Activated T-cell treated with anti-CD3 and anti-CD28 coated beads for 4 hours (primary cell): ENCODE data around the gene MAP2K6.

Experiments
- DNase-seq: peaks from one replicate; pipeline ENCODE4 v3.0.0-alpha.2; 2020

Gene MAP2K6

GRCh38 chr17:69588316-69588715, 173.8 kb downstream of the MAP2K6 start:
- no peak for DNase-seq

GRCh38 chr17:69588827-69589239, 174.3 kb downstream of the MAP2K6 start:
- no peak for DNase-seq

- no peak for DNase-seq
Observed at GRCh38 chr17:69590671-69591070, 176.2 kb downstream of the MAP2K6 start.

- DNase-seq: no peak
Observed at GRCh38 chr17:69592692-69593350, 178.3 kb downstream of the MAP2K6 start.

GRCh38 chr17:69593351-69593715, 178.8 kb downstream of the MAP2K6 start:
- no peak for DNase-seq

- DNase-seq: no peak
Observed at GRCh38 chr17:69593716-69594115, 179.2 kb downstream of the MAP2K6 start.

GRCh38 chr17:69594641-69595040, 180.1 kb downstream of the MAP2K6 start:
- no peak for DNase-seq

- no peak for DNase-seq
Observed at GRCh38 chr17:69596141-69596540, 181.6 kb downstream of the MAP2K6 start.

GRCh38 chr17:69597898-69598692, 183.6 kb downstream of the MAP2K6 start:
- DNase-seq: no peak

GRCh38 chr17:69602972-69603371, 188.5 kb downstream of the MAP2K6 start:
- DNase-seq: no peak
